ENCODE results near the gene SETD6. TPM values are rescaled to one million over a fixed set of nuclear protein-coding genes. Genes with fewer than 3 reads are reported as not detected.

The SETD6 gene
- total and polyA plus RNA-seq, 2 of the 13 experiments (the other 11 are each of a cell fraction or from before 2014, with no cell fraction given), result 24.0 to 25.7 TPM

- no peak for TF ChIP-seq ZBTB3 (CRISPR knock-in tag; IDR thresholded peaks at IDR 0.05; ENCODE audit: borderline replicate concordance, low read depth)
- no peak for TF ChIP-seq TBL1XR1 (IDR thresholded peaks at IDR 0.05; ENCODE audit: borderline replicate concordance, low read length, partially characterized antibody)
- TF ChIP-seq ZNF557 (CRISPR knock-in tag; IDR thresholded peaks at IDR 0.05), result 0 out of 2 replicates have a peak, but pooled peaks have one; percentile 48
- peak; percentile 81 for TF ChIP-seq DNMT1 (CRISPR knock-in tag; IDR thresholded peaks at IDR 0.05)
- peak; percentile 96 for TF ChIP-seq RNF2 (conservative IDR thresholded peaks at IDR 0.05; ENCODE audit: low read depth)
- TF ChIP-seq MLX (CRISPR knock-in tag; IDR thresholded peaks at IDR 0.05), result no peak
- TF ChIP-seq, protein P1, sequence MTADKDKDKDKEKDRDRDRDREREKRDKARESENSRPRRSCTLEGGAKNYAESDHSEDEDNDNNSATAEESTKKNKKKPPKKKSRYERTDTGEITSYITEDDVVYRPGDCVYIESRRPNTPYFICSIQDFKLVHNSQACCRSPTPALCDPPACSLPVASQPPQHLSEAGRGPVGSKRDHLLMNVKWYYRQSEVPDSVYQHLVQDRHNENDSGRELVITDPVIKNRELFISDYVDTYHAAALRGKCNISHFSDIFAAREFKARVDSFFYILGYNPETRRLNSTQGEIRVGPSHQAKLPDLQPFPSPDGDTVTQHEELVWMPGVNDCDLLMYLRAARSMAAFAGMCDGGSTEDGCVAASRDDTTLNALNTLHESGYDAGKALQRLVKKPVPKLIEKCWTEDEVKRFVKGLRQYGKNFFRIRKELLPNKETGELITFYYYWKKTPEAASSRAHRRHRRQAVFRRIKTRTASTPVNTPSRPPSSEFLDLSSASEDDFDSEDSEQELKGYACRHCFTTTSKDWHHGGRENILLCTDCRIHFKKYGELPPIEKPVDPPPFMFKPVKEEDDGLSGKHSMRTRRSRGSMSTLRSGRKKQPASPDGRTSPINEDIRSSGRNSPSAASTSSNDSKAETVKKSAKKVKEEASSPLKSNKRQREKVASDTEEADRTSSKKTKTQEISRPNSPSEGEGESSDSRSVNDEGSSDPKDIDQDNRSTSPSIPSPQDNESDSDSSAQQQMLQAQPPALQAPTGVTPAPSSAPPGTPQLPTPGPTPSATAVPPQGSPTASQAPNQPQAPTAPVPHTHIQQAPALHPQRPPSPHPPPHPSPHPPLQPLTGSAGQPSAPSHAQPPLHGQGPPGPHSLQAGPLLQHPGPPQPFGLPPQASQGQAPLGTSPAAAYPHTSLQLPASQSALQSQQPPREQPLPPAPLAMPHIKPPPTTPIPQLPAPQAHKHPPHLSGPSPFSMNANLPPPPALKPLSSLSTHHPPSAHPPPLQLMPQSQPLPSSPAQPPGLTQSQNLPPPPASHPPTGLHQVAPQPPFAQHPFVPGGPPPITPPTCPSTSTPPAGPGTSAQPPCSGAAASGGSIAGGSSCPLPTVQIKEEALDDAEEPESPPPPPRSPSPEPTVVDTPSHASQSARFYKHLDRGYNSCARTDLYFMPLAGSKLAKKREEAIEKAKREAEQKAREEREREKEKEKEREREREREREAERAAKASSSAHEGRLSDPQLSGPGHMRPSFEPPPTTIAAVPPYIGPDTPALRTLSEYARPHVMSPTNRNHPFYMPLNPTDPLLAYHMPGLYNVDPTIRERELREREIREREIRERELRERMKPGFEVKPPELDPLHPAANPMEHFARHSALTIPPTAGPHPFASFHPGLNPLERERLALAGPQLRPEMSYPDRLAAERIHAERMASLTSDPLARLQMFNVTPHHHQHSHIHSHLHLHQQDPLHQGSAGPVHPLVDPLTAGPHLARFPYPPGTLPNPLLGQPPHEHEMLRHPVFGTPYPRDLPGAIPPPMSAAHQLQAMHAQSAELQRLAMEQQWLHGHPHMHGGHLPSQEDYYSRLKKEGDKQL (CRISPR knock-in tag; IDR thresholded peaks at IDR 0.05; ENCODE audit: low read depth), result peak; percentile 23; the same call in 1 of the 2 replicates
- TF ChIP-seq TARDBP (CRISPR knock-in tag; IDR thresholded peaks at IDR 0.05), result peak; percentile 18; the same call in 1 of the 2 replicates
- TF ChIP-seq ZNF670 (CRISPR knock-in tag; IDR thresholded peaks at IDR 0.05; ENCODE audit: borderline replicate concordance), result peak; percentile 24
- peak; percentile 94; the same call in 1 of the 2 replicates for TF ChIP-seq ZNF446 (CRISPR knock-in tag; IDR thresholded peaks at IDR 0.05)
- peak; percentile 92 for TF ChIP-seq ASH2L (IDR thresholded peaks at IDR 0.05; ENCODE audit: insufficient read length, low read depth, low read length)
- TF ChIP-seq MED13 (CRISPR knock-in tag; IDR thresholded peaks at IDR 0.05), result no peak; the same call in none of the 2 replicates
- no peak for TF ChIP-seq ATRX (CRISPR knock-in tag; IDR thresholded peaks at IDR 0.05; ENCODE audit: borderline replicate concordance)
- peak; percentile 54 for TF ChIP-seq ZNF770 (CRISPR knock-in tag; IDR thresholded peaks at IDR 0.05)
- no peak for TF ChIP-seq DDIT3 (CRISPR knock-in tag; IDR thresholded peaks at IDR 0.05)
- TF ChIP-seq HOXA9 (CRISPR knock-in tag; IDR thresholded peaks at IDR 0.05; ENCODE audit: borderline replicate concordance), result peak; percentile 82
- TF ChIP-seq ZNF333 (CRISPR knock-in tag; IDR thresholded peaks at IDR 0.05; ENCODE audit: borderline replicate concordance), result peak; percentile 71
- peak; percentile 96 for TF ChIP-seq ATF5 (CRISPR knock-in tag; IDR thresholded peaks at IDR 0.05; ENCODE audit: low read depth)
- TF ChIP-seq GATA4 (IDR thresholded peaks at IDR 0.05; ENCODE audit: borderline replicate concordance, low read depth), result peak; percentile 39; the same call in 1 of the 2 replicates
- TF ChIP-seq SNRNP70 (IDR thresholded peaks at IDR 0.05; ENCODE audit: low read depth, low read length), result no peak
Observed at GRCh38 chr16:58515125-58515870, at the start of gene SETD6 (continued).

All from HepG2 (cell line).